Hepatocyte (in vitro differentiated cells): Measurements from ENCODE around the gene FAM168B.

Experiments
- CTCF ChIP-seq: fragments of 200-600 bp; sonication (generic); IDR thresholded peaks from 2 replicates; pipeline ENCODE4 v1.5.1; 2016; ENCODE audit warnings: antibody characterized with exemption, mild to moderate bottlenecking; ENCODE audit not compliant: poor library complexity
- EZH2 ChIP-seq: fragments of 200-600 bp; sonication (generic); IDR thresholded peaks from 2 replicates; pipeline ENCODE4 v1.6.1; 2016; ENCODE audit warnings: antibody characterized with exemption, mild to moderate bottlenecking, borderline replicate concordance
- EZH2phosphoT487 ChIP-seq: fragments of 200-600 bp; sonication (generic); IDR thresholded peaks from one replicate; pipeline ENCODE4 v1.6.1; 2018; ENCODE audit warnings: antibody characterized with exemption, mild to moderate bottlenecking, low read depth, moderate library complexity; ENCODE audit not compliant: unreplicated experiment, severe bottlenecking

- no peak for TF ChIP-seq CTCF
- TF ChIP-seq EZH2 = no peak
- TF ChIP-seq EZH2phosphoT487 = no peak
Measured at GRCh38 chr2:131115752-131116151, 22.5 kb upstream of the FAM168B start.
